ES-I3 (cell line): ENCODE data around the gene SMOC2.

Source experiments
- H3K36me3 ChIP-seq: 2 replicates; pipeline ENCODE4 v1.6.1; 2013; ENCODE audit warnings: mild to moderate bottlenecking, low read length, control low read depth, moderate library complexity; ENCODE audit not compliant: insufficient read depth
- H3K4me1 ChIP-seq: 2 replicates; pipeline ENCODE4 v1.6.1; 2013; ENCODE audit warnings: mild to moderate bottlenecking, control low read depth, low read length; ENCODE audit not compliant: insufficient read depth
- H3K9ac ChIP-seq: 2 replicates; pipeline ENCODE4 v1.6.1; 2013; ENCODE audit warnings: low read depth, mild to moderate bottlenecking, low read length, moderate library complexity
- H3K9me3 ChIP-seq: 2 replicates; pipeline ENCODE4 v1.6.1; 2013; ENCODE audit warnings: mild to moderate bottlenecking, low read length, moderate library complexity; ENCODE audit not compliant: control insufficient read depth, insufficient read depth

SMOC2 gene

GRCh38 chr6:168574075-168574698, 133.2 kb downstream of the SMOC2 start:
- H3K9me3 ChIP-seq: no peaks in the 10 kb centered on the region

GRCh38 chr6:168574699-168575195, 133.8 kb downstream of the SMOC2 start:
- no peaks in the 10 kb centered on the region for H3K9me3 ChIP-seq
- no peak overlapping the region for H3K9ac ChIP-seq
- H3K36me3 ChIP-seq: no peaks in the 10 kb centered on the region
- no peaks in the 10 kb centered on the region for H3K4me1 ChIP-seq

More at GRCh38 chr6:168574075-168574698, 133.2 kb downstream of the SMOC2 start:
- Histone ChIP-seq H3K9ac (no peak overlapping the region), H3K36me3 (no peaks in the 10 kb centered on the region), H3K4me1 (no peaks in the 10 kb centered on the region)

GRCh38 chr6:168575346-168576098, 134.5 kb downstream of the SMOC2 start:
- Histone ChIP-seq H3K4me1 (no peaks in the 10 kb centered on the region), H3K9me3 (no peaks in the 10 kb centered on the region), H3K9ac (no peak overlapping the region), H3K36me3 (no peaks in the 10 kb centered on the region)

GRCh38 chr6:168576388-168576787, 135.4 kb downstream of the SMOC2 start:
- no peak overlapping the region for H3K9ac ChIP-seq
- H3K36me3 ChIP-seq: no peaks in the 10 kb centered on the region
- no peaks in the 10 kb centered on the region for H3K9me3 ChIP-seq
- H3K4me1 ChIP-seq: no peaks in the 10 kb centered on the region

GRCh38 chr6:168577496-168577895, 136.5 kb downstream of the SMOC2 start:
- Histone ChIP-seq H3K9me3 (no peaks in the 10 kb centered on the region), H3K36me3 (no peaks in the 10 kb centered on the region), H3K9ac (no peak overlapping the region), H3K4me1 (no peaks in the 10 kb centered on the region)

GRCh38 chr6:168578036-168578435, 137.1 kb downstream of the SMOC2 start:
- H3K9ac ChIP-seq: no peak overlapping the region
- no peaks in the 10 kb centered on the region for H3K4me1 ChIP-seq
- H3K36me3 ChIP-seq: no peaks in the 10 kb centered on the region
- H3K9me3 ChIP-seq: no peaks in the 10 kb centered on the region

- no peak overlapping the region for H3K9ac ChIP-seq
- H3K4me1 ChIP-seq: no peaks in the 10 kb centered on the region
- no peaks in the 10 kb centered on the region for H3K36me3 ChIP-seq
- H3K9me3 ChIP-seq: no peaks in the 10 kb centered on the region
Measured at GRCh38 chr6:168581236-168581635, 140.3 kb downstream of the SMOC2 start.

GRCh38 chr6:168581706-168582105, 140.7 kb downstream of the SMOC2 start:
- Histone ChIP-seq H3K4me1 (no peaks in the 10 kb centered on the region), H3K9ac (no peak overlapping the region), H3K36me3 (no peaks in the 10 kb centered on the region), H3K9me3 (no peaks in the 10 kb centered on the region)

GRCh38 chr6:168582571-168582981, 141.6 kb downstream of the SMOC2 start:
- H3K9ac ChIP-seq: no peak overlapping the region
- H3K36me3 ChIP-seq: no peaks in the 10 kb centered on the region
- no peaks in the 10 kb centered on the region for H3K9me3 ChIP-seq
- H3K4me1 ChIP-seq: no peaks in the 10 kb centered on the region

- Histone ChIP-seq H3K9ac (no peak overlapping the region), H3K4me1 (no peaks in the 10 kb centered on the region), H3K9me3 (no peaks in the 10 kb centered on the region), H3K36me3 (no peaks in the 10 kb centered on the region)
Measured at GRCh38 chr6:168583126-168583525, 142.1 kb downstream of the SMOC2 start.

- no peaks in the 10 kb centered on the region for H3K4me1 ChIP-seq
- H3K9me3 ChIP-seq: no peaks in the 10 kb centered on the region
- H3K9ac ChIP-seq: no peak overlapping the region
- no peaks in the 10 kb centered on the region for H3K36me3 ChIP-seq
Measured at GRCh38 chr6:168583821-168584220, 142.8 kb downstream of the SMOC2 start.

- Histone ChIP-seq H3K9ac (no peak overlapping the region), H3K4me1 (no peaks in the 10 kb centered on the region), H3K36me3 (no peaks in the 10 kb centered on the region), H3K9me3 (no peaks in the 10 kb centered on the region)
Measured at GRCh38 chr6:168584249-168584648, 143.3 kb downstream of the SMOC2 start.

- no peaks in the 10 kb centered on the region for H3K36me3 ChIP-seq
- H3K9me3 ChIP-seq: no peaks in the 10 kb centered on the region
- no peaks in the 10 kb centered on the region for H3K4me1 ChIP-seq
- H3K9ac ChIP-seq: no peak overlapping the region
Measured at GRCh38 chr6:168584671-168585070, 143.7 kb downstream of the SMOC2 start.

- Histone ChIP-seq H3K4me1 (no peaks in the 10 kb centered on the region), H3K36me3 (no peaks in the 10 kb centered on the region), H3K9ac (no peak overlapping the region), H3K9me3 (no peaks in the 10 kb centered on the region)
Measured at GRCh38 chr6:168585441-168585840, 144.5 kb downstream of the SMOC2 start.

GRCh38 chr6:168589275-168589674, 148.3 kb downstream of the SMOC2 start:
- H3K36me3 ChIP-seq: no peaks in the 10 kb centered on the region
- H3K4me1 ChIP-seq: no peaks in the 10 kb centered on the region
- H3K9me3 ChIP-seq: no peaks in the 10 kb centered on the region
- no peak overlapping the region for H3K9ac ChIP-seq
